NCI-H2227 (cell line): Measurements from ENCODE around the gene SETD6.

ENCODE experiments used
- DNase-seq: peaks from one replicate; lab custom pipeline; 2025; ENCODE audit not compliant: unreplicated experiment; lab: John Stamatoyannopoulos, UW

SETD6 gene

GRCh38 chr16:58493756-58494431, 21.4 kb upstream of the SETD6 start:
- DNase-seq, result no peak

DNA sequence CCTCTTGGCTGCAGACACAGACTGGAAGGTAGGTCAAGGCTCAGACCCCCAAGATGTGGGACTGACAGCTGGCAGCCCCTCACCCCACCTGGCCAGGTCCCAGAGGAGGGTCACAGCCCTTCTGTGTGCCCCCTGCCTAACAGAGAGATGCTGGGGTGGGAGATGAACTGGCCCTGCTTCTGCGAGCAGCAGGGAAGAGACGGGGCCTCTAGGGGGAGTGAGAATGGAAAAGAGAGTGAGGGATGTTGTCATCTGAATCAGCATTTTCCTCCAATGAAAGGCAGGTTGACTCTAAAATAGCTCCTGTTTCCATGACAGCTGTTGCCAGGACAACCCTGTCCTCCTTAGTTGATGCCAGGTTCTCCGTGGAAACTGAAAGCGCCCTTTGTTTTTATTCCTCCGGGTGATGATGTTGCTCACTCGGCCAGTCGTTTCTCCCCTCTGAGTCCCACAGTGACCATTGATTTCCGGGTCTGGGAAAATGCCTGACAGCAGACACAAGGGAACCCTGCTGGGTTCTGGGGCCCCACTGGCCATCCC, 20.3 kb upstream of the SETD6 start:
- peak; percentile 95 for DNase-seq

GRCh38 chr16:58495521-58496331, 19.6 kb upstream of the SETD6 start:
- DNase-seq, result peak; percentile 61

GRCh38 chr16:58497468-58497867, 17.8 kb upstream of the SETD6 start:
- DNase-seq, result no peak

- DNase-seq, result no peak
Observed at GRCh38 chr16:58497935-58498334, 17.4 kb upstream of the SETD6 start.

GRCh38 chr16:58498341-58499091, 16.8 kb upstream of the SETD6 start:
- DNase-seq, result no peak

GRCh38 chr16:58499092-58499511, 16.2 kb upstream of the SETD6 start:
- no peak for DNase-seq

GRCh38 chr16:58499615-58500351, 15.5 kb upstream of the SETD6 start, which contains the start of gene NDRG4:
Gene NDRG4 (plus strand): TSS chr16:58500143. CDS start chr16:58500249, 106 bp downstream.
- DNase-seq, result peak; percentile 94

GRCh38 chr16:58500430-58501241, 14.7 kb upstream of the SETD6 start:
- peak; percentile 65 for DNase-seq

- peak; percentile 83 for DNase-seq
Observed at GRCh38 chr16:58501242-58502131, 13.8 kb upstream of the SETD6 start.

GRCh38 chr16:58502217-58502921, 12.9 kb upstream of the SETD6 start:
- DNase-seq, result no peak

DNA sequence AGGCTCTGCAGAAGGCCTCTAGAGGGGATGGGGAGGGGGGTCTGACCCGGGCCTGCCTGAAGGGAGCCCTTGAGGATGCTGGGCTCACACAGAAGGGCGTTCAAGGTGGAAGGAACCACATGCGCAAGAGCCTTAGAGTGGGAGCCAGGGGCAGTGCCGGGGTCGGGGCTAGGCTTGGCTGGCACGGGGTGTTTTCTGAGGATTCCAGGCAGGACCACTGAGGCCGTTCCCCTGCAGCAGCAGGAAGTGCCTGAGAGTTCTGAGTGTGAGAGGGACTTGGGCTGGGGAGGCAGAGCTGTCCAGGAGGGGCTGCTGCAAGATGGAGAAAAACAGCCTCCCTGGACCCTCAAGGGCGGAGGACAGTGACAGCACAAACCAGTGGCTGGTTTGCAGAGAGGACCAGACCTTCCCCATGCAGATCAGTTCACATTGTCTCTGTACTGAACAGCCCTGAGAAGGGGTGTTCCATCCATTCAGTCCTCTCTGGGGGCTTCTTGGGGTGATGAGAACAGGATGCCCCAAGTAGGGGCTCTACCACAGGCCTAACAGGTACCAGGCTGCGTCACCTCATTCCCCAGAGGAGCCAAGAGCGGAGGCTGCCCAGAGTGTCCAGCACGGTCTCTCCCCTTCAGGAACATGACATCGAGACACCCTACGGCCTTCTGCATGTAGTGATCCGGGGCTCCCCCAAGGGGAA, 12.0 kb upstream of the SETD6 start:
- DNase-seq, result no peak

- no peak for DNase-seq
Observed at GRCh38 chr16:58503863-58504688, 11.2 kb upstream of the SETD6 start.

- no peak for DNase-seq
Observed at GRCh38 chr16:58506241-58507194, 8.8 kb upstream of the SETD6 start.

DNA sequence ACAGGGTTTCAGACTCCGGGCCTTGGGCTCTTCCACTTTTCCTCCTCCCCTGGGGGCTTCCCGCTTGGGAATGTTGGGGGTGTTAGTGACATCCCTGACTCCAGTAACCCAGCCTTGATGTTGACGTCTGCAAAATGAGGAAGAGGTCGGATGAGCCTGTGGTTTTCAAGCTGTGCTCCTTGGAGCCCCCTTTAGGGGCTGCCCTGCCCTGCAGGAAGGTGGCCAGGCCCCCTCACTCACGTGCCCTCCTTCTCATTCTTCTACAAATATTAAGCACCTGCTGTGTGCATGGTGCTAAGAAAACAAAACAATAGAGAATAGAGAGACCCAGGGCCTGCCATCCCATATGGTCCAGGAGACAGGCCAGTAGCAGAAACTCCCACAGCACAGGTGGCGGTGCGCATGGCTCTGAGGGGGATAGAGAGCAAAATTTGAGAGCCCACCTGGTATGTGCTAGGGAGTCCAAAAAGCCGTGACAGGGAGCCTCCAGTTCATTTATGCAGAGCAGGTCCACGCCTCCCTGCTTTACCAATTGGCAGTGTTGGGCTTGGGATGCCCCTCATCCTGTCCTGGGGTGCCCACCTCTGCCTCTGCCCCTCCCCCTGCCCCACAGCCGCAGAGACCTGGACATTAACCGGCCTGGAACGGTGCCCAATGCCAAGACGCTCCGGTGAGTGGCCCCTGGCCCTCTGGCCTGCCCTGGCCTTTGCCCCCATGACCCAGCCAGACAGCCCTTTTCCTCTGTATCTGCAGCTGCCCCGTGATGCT, 7.9 kb upstream of the SETD6 start:
- DNase-seq, result no peak
